KMS-11 (cell line): Measurements from ENCODE around the gene SRGN.

Experiments used
- H2AFZ ChIP-seq: fragments of 200-600 bp; sonication (generic); 2 replicates; pipeline ENCODE4 v1.6.1; 2016; ENCODE audit warnings: antibody characterized with exemption, mixed run types, low read depth
- H3K27ac ChIP-seq: fragments of 200-600 bp; sonication (generic); 2 replicates; pipeline ENCODE4 v1.6.1; 2016; ENCODE audit warnings: mild to moderate bottlenecking, mixed run types
- H3K27me3 ChIP-seq: fragments of 200-600 bp; sonication (generic); 2 replicates; pipeline ENCODE4 v1.6.1; 2017; ENCODE audit warnings: mild to moderate bottlenecking, low read depth, mixed run types, moderate library complexity; ENCODE audit not compliant: insufficient read depth
- H3K36me3 ChIP-seq: fragments of 200-600 bp; sonication (generic); 2 replicates; pipeline ENCODE4 v1.6.1; 2017; ENCODE audit warnings: mild to moderate bottlenecking, mixed run types; ENCODE audit not compliant: insufficient read depth
- H3K4me1 ChIP-seq: fragments of 200-600 bp; sonication (generic); 2 replicates; pipeline ENCODE4 v1.6.1; 2016; ENCODE audit warnings: mild to moderate bottlenecking, low read depth, mixed run types; ENCODE audit not compliant: poor library complexity, severe bottlenecking
- H3K4me2 ChIP-seq: fragments of 200-600 bp; sonication (generic); 2 replicates; pipeline ENCODE4 v1.7.0; 2016; ENCODE audit warnings: mild to moderate bottlenecking, mixed run types
- H3K4me3 ChIP-seq: fragments of 200-600 bp; sonication (generic); IDR thresholded peaks from 2 replicates; pipeline ENCODE4 v1.6.1; 2017; ENCODE audit warnings: low read depth, low read length, mixed read lengths; ENCODE audit not compliant: insufficient read depth
- H3K79me2 ChIP-seq: fragments of 200-600 bp; sonication (generic); 2 replicates; pipeline ENCODE4 v1.6.1; 2016; ENCODE audit warnings: low read depth, mixed run types; ENCODE audit not compliant: insufficient read depth
- H3K9ac ChIP-seq: fragments of 200-600 bp; sonication (generic); 2 replicates; pipeline ENCODE4 v1.6.1; 2016; ENCODE audit warnings: mild to moderate bottlenecking, mixed run types
- H4K20me1 ChIP-seq: fragments of 200-600 bp; sonication (generic); 2 replicates; pipeline ENCODE4 v1.6.1; 2016; ENCODE audit warnings: mild to moderate bottlenecking, mixed run types; ENCODE audit not compliant: insufficient read depth
- CTCF ChIP-seq: fragments of 200-600 bp; sonication (generic); conservative IDR thresholded peaks from 2 replicates; pipeline ENCODE4 v1.6.1; 2017; ENCODE audit warnings: low read depth, mild to moderate bottlenecking, antibody characterized with exemption, low read length, moderate library complexity, mixed read lengths

The SRGN gene

GRCh38 chr10:69107176-69107490 is 19.2 kb downstream of the SRGN start:
- Histone ChIP-seq H3K36me3 (peaks cover 7% of the 10 kb centered on the region; the same call in 1 of the 2 replicates), H3K4me3 (no peak overlapping the region), H3K79me2 (peaks cover 12% of the 10 kb centered on the region), H2AFZ (no peak overlapping the region), H3K4me1 (peaks cover 32% of the 10 kb centered on the region), H3K4me2 (no peak overlapping the region), H3K9ac (no peak overlapping the region), H3K27ac (peak overlapping the region; percentile 58; the same call in 1 of the 2 replicates), H3K27me3 (no peaks in the 10 kb centered on the region), H4K20me1 (no peaks in the 10 kb centered on the region)
- TF ChIP-seq CTCF = no peak

GRCh38 chr10:69107699-69108098 is 19.8 kb downstream of the SRGN start:
- H3K79me2 ChIP-seq = peaks cover 6% of the 10 kb centered on the region; the same call in 1 of the 2 replicates
- H3K4me1 ChIP-seq = peaks cover 32% of the 10 kb centered on the region
- H3K36me3 ChIP-seq = peaks cover 7% of the 10 kb centered on the region; the same call in 1 of the 2 replicates
- H4K20me1 ChIP-seq = no peaks in the 10 kb centered on the region
- H3K9ac ChIP-seq = no peak overlapping the region
- no peak for TF ChIP-seq CTCF
- no peak overlapping the region for H3K27ac ChIP-seq
- no peak overlapping the region for H3K4me2 ChIP-seq
- H2AFZ ChIP-seq = no peak overlapping the region
- H3K4me3 ChIP-seq = no peak overlapping the region
- no peaks in the 10 kb centered on the region for H3K27me3 ChIP-seq

GRCh38 chr10:69119896-69120295 is 32.0 kb downstream of the SRGN start:
- no peak overlapping the region for H3K27ac ChIP-seq
- H3K79me2 ChIP-seq = peaks cover under 1% of the 10 kb centered on the region; the same call in 1 of the 2 replicates
- H2AFZ ChIP-seq = no peak overlapping the region
- H3K9ac ChIP-seq = no peak overlapping the region
- H3K4me2 ChIP-seq = no peak overlapping the region
- H3K4me1 ChIP-seq = peaks cover 3% of the 10 kb centered on the region
- H3K4me3 ChIP-seq = no peak overlapping the region
- no peaks in the 10 kb centered on the region for H3K36me3 ChIP-seq
- no peaks in the 10 kb centered on the region for H4K20me1 ChIP-seq
- no peak for TF ChIP-seq CTCF
- H3K27me3 ChIP-seq = no peaks in the 10 kb centered on the region

- Histone ChIP-seq H3K79me2 (peaks cover 33% of the 10 kb centered on the region), H3K27me3 (no peaks in the 10 kb centered on the region), H3K4me3 (no peak overlapping the region), H3K9ac (peak overlapping the region; percentile 82), H3K36me3 (no peaks in the 10 kb centered on the region), H4K20me1 (no peaks in the 10 kb centered on the region), H3K4me2 (peak overlapping the region; percentile 57), H3K4me1 (peaks cover 19% of the 10 kb centered on the region), H2AFZ (peak overlapping the region; percentile 83), H3K27ac (peak overlapping the region; percentile 81)
- no peak for TF ChIP-seq CTCF
Measured at GRCh38 chr10:69123306-69123746, 35.4 kb downstream of the SRGN start.
